Activated CD4-positive, alpha-beta T cell treated with anti-CD3 and anti-CD28 coated beads, Interleukin-2, amount 50 U/mL, for 48 hours (primary cell): ENCODE measurements around the gene DSN1.

Source experiments
- DNase-seq, 2 experiments: peaks; one replicate each; pipeline ENCODE4 v3.0.0-alpha.2; 2020

Gene DSN1

GRCh38 chr20:36794116-36794474 lies 20.5 kb upstream of the DSN1 start:
- no peak for DNase-seq

- no peak for DNase-seq
Measured at GRCh38 chr20:36793294-36794115, 19.9 kb upstream of the DSN1 start.

- peak in 1 of 2 experiments; percentile 16 for DNase-seq
Measured at GRCh38 chr20:36792422-36792821, 18.9 kb upstream of the DSN1 start.

- no peak for DNase-seq
Measured at GRCh38 chr20:36791862-36792261, 18.3 kb upstream of the DSN1 start.

GRCh38 chr20:36786663-36787062 lies 13.1 kb upstream of the DSN1 start:
- no peak for DNase-seq

- no peak for DNase-seq
Measured at GRCh38 chr20:36786246-36786645, 12.7 kb upstream of the DSN1 start.

- no peak for DNase-seq
Measured at GRCh38 chr20:36785308-36785707, 11.7 kb upstream of the DSN1 start.

- DNase-seq: no peak
Measured at GRCh38 chr20:36784900-36785299, 11.3 kb upstream of the DSN1 start.

GRCh38 chr20:36784116-36784515 lies 10.6 kb upstream of the DSN1 start:
- DNase-seq: no peak

GRCh38 chr20:36779656-36780025 lies 6.1 kb upstream of the DSN1 start:
- DNase-seq: no peak

GRCh38 chr20:36778831-36779655 lies 5.5 kb upstream of the DSN1 start:
- DNase-seq: no peak

GRCh38 chr20:36777576-36777975 lies 4.0 kb upstream of the DSN1 start:
- no peak for DNase-seq

GRCh38 chr20:36777167-36777566 lies 3.6 kb upstream of the DSN1 start:
- DNase-seq: no peak

- DNase-seq: no peak
Measured at GRCh38 chr20:36775826-36776225, 2.3 kb upstream of the DSN1 start.

- no peak for DNase-seq
Measured at GRCh38 chr20:36775196-36775595, 1.6 kb upstream of the DSN1 start.

- no peak for DNase-seq
Measured at GRCh38 chr20:36773107-36773596, 411 bp downstream of the DSN1 start.

GRCh38 chr20:36770680-36771079 lies 2.9 kb downstream of the DSN1 start:
- no peak for DNase-seq

GRCh38 chr20:36768768-36769430 lies 4.7 kb downstream of the DSN1 start:
- no peak for DNase-seq

GRCh38 chr20:36761125-36761524 lies 12.4 kb downstream of the DSN1 start:
- DNase-seq: no peak

GRCh38 chr20:36760647-36761046 lies 12.9 kb downstream of the DSN1 start:
- DNase-seq: no peak

- no peak for DNase-seq
Measured at GRCh38 chr20:36758276-36758675, 15.3 kb downstream of the DSN1 start.

- no peak for DNase-seq
Measured at GRCh38 chr20:36756496-36756895, 17.1 kb downstream of the DSN1 start.

- DNase-seq: peak; percentile 16 to 41
Measured at GRCh38 chr20:36754656-36755222, 18.8 kb downstream of the DSN1 start.
